Neural crest cell (in vitro differentiated cells): ENCODE results near the gene PCDHGC4. TPM values are rescaled to one million over a fixed set of nuclear protein-coding genes. Genes with fewer than 3 reads are reported as not detected.

Experiments
- DNase-seq: peaks from one replicate; pipeline ENCODE4 v3.0.0; 2021; ENCODE audit warnings: low read depth, mixed read lengths, low spot score
- H3K27ac Mint-ChIP-seq: one replicate; pipeline ENCODE4 v1.8.0; 2021; ENCODE audit warnings: mild to moderate bottlenecking, mixed read lengths; ENCODE audit not compliant: unreplicated experiment
- H3K27me3 Mint-ChIP-seq: 2 replicates; pipeline ENCODE4 v1.8.0; 2021; ENCODE audit warnings: low read depth, mild to moderate bottlenecking, mixed read lengths
- H3K36me3 Mint-ChIP-seq: 2 replicates; pipeline ENCODE4 v1.8.0; 2021; ENCODE audit warnings: low read depth, mild to moderate bottlenecking, mixed read lengths
- H3K4me1 Mint-ChIP-seq: 2 replicates; pipeline ENCODE4 v1.8.0; 2021; ENCODE audit warnings: mixed read lengths
- H3K4me3 Mint-ChIP-seq: one replicate; pipeline ENCODE4 v1.8.0; 2021; ENCODE audit warnings: mild to moderate bottlenecking, mixed read lengths
- H3K9me3 Mint-ChIP-seq: 2 replicates; pipeline ENCODE4 v1.8.0; 2021; ENCODE audit warnings: mixed read lengths
- CTCF ChIP-seq: fragments of 200-600 bp; sonication (generic); conservative IDR thresholded peaks from 2 replicates; pipeline ENCODE4 v1.5.0; 2021; ENCODE audit warnings: antibody characterized with exemption, mild to moderate bottlenecking
- total RNA-seq: library from RNA; stranded (reverse); gene quantifications from 2 replicates; pipeline ENCODE4 v1.2.1, GENCODE V29; 2021

The PCDHGC4 gene
- total RNA-seq, 1 donor from 2014 or later: 14.8 TPM

GRCh38 chr5:141465351-141465750 is 19.5 kb upstream of the PCDHGC4 start:
- DNase-seq: no peak
- Mint-ChIP-seq H3K9me3 (peaks cover 2% of the 10 kb centered on the region), H3K27ac (peak overlapping the region; percentile 14), H3K27me3 (no peaks in the 10 kb centered on the region), H3K36me3 (peaks cover 12% of the 10 kb centered on the region), H3K4me1 (peaks cover 18% of the 10 kb centered on the region), H3K4me3 (no peak overlapping the region)
- TF ChIP-seq CTCF: no peak

- H3K4me1 Mint-ChIP-seq: peaks cover 52% of the 10 kb centered on the region
- H3K36me3 Mint-ChIP-seq: peaks cover 34% of the 10 kb centered on the region
- H3K27me3 Mint-ChIP-seq: no peaks in the 10 kb centered on the region
- H3K4me3 Mint-ChIP-seq: peak within 1 kb of the TSS; percentile 99
- DNase-seq: peak; percentile 72
- peak within 1 kb of the TSS; percentile 96 for H3K27ac Mint-ChIP-seq
- no peak for TF ChIP-seq CTCF
- no peaks in the 10 kb centered on the region for H3K9me3 Mint-ChIP-seq
Measured at GRCh38 chr5:141475625-141476131, 9.2 kb upstream of the PCDHGC4 start, which contains the start of gene PCDHGC3. Gene PCDHGC3, plus strand, starts transcription at chr5:141475966. Its CDS starts 151 bp downstream, at chr5:141476117.

- TF ChIP-seq CTCF: no peak
- H3K27ac Mint-ChIP-seq: peak overlapping the region; percentile 96
- H3K9me3 Mint-ChIP-seq: no peaks in the 10 kb centered on the region
- DNase-seq: peak; percentile 41
- peaks cover 39% of the 10 kb centered on the region for H3K36me3 Mint-ChIP-seq
- H3K4me1 Mint-ChIP-seq: peaks cover 58% of the 10 kb centered on the region
- H3K4me3 Mint-ChIP-seq: peak overlapping the region; percentile 99
- H3K27me3 Mint-ChIP-seq: no peaks in the 10 kb centered on the region
Measured at GRCh38 chr5:141476132-141476911, 8.5 kb upstream of the PCDHGC4 start.

GRCh38 chr5:141477044-141477575 is 7.7 kb upstream of the PCDHGC4 start:
- Mint-ChIP-seq H3K36me3 (peaks cover 39% of the 10 kb centered on the region), H3K27ac (no peak overlapping the region), H3K4me3 (peak overlapping the region; percentile 99), H3K27me3 (no peaks in the 10 kb centered on the region), H3K9me3 (no peaks in the 10 kb centered on the region), H3K4me1 (peaks cover 60% of the 10 kb centered on the region)
- DNase-seq: no peak
- no peak for TF ChIP-seq CTCF

GRCh38 chr5:141477815-141478214 is 7.0 kb upstream of the PCDHGC4 start:
- Mint-ChIP-seq H3K36me3 (peaks cover 39% of the 10 kb centered on the region), H3K4me3 (peak overlapping the region; percentile 99), H3K27me3 (no peaks in the 10 kb centered on the region), H3K4me1 (peaks cover 66% of the 10 kb centered on the region), H3K27ac (no peak overlapping the region), H3K9me3 (no peaks in the 10 kb centered on the region)
- TF ChIP-seq CTCF: no peak
- DNase-seq: no peak
